ENCODE results near the gene OR6S1. TPM values are rescaled to one million over a fixed set of nuclear protein-coding genes. Genes with fewer than 3 reads are reported as not detected.

The OR6S1 gene
- total and polyA plus RNA-seq, 2 experiments from 2014 or later = not detected

GRCh38 chr14:20609215-20610001 is 32.1 kb downstream of the OR6S1 start:
- DNase-seq (ENCODE audit: low spot score) = peak; percentile 94
- Histone ChIP-seq H3K4me2 (peak overlapping the region; percentile 78), H3K27ac (peak overlapping the region; percentile 70)

GRCh38 chr14:20608383-20609110 is 32.9 kb downstream of the OR6S1 start:
- Histone ChIP-seq H3K36me3 (replicated peaks; ENCODE audit: insufficient read depth, low read depth) (no peaks in the 10 kb centered on the region), H2AFZ (no peak overlapping the region), H3K27me3 (no peaks in the 10 kb centered on the region), H3K9me3 (ENCODE audit: low read depth) (no peaks in the 10 kb centered on the region), H3K4me1 (ENCODE audit: insufficient read depth) (peaks cover 3% of the 10 kb centered on the region), H3K27ac (no peak overlapping the region), H3K9me2 (replicated peaks; ENCODE audit: insufficient read depth) (no peaks in the 10 kb centered on the region), H4K20me1 (ENCODE audit: insufficient read depth, poor library complexity, severe bottlenecking) (no peaks in the 10 kb centered on the region), H3K4me2 (peak overlapping the region; percentile 50), H3K4me3 (no peak overlapping the region), H3K79me2 (no peaks in the 10 kb centered on the region)
- no peak for TF ChIP-seq EZH2 (IDR thresholded peaks at IDR 0.05; ENCODE audit: borderline replicate concordance)
- DNase-seq (ENCODE audit: low spot score) = no peak
- 74% methylated on average over 7 of the region's 7 CpGs for WGBS (ENCODE audit: low lambda C conversion rate, missing lambda C conversion rate)

More at GRCh38 chr14:20609215-20610001, 32.1 kb downstream of the OR6S1 start:
- Histone ChIP-seq H3K9me3 (ENCODE audit: low read depth) (no peaks in the 10 kb centered on the region), H3K79me2 (no peaks in the 10 kb centered on the region), H2AFZ (peak overlapping the region; percentile 77), H3K4me3 (peak overlapping the region; percentile 73), H3K9me2 (replicated peaks; ENCODE audit: insufficient read depth) (no peaks in the 10 kb centered on the region), H3K36me3 (replicated peaks; ENCODE audit: insufficient read depth, low read depth) (no peaks in the 10 kb centered on the region), H4K20me1 (ENCODE audit: insufficient read depth, poor library complexity, severe bottlenecking) (no peaks in the 10 kb centered on the region), H3K4me1 (ENCODE audit: insufficient read depth) (peaks cover 3% of the 10 kb centered on the region), H3K27me3 (no peaks in the 10 kb centered on the region)
- TF ChIP-seq EZH2 (IDR thresholded peaks at IDR 0.05; ENCODE audit: borderline replicate concordance) = no peak
- TF ChIP-seq EZH2phosphoT487 (IDR thresholded peaks at IDR 0.05; ENCODE audit: low read depth, severe bottlenecking, unreplicated experiment) = no peak
- peak; percentile 99 for TF ChIP-seq CTCF (IDR thresholded peaks at IDR 0.05; ENCODE audit: poor library complexity)
- WGBS (ENCODE audit: low lambda C conversion rate, missing lambda C conversion rate) = under 1% methylated on average over 34 of the region's 44 CpGs

- H3K27me3 ChIP-seq = no peaks in the 10 kb centered on the region
- no peak for DNase-seq (ENCODE audit: low spot score)
- no peak overlapping the region for H3K4me2 ChIP-seq
- H3K4me1 ChIP-seq (ENCODE audit: insufficient read depth) = no peaks in the 10 kb centered on the region
- H3K27ac ChIP-seq = no peak overlapping the region
- no peaks in the 10 kb centered on the region for H3K9me3 ChIP-seq (ENCODE audit: low read depth)
- H3K9me2 ChIP-seq (replicated peaks; ENCODE audit: insufficient read depth) = no peaks in the 10 kb centered on the region
- no peak overlapping the region for H2AFZ ChIP-seq
- no peak for TF ChIP-seq EZH2phosphoT487 (IDR thresholded peaks at IDR 0.05; ENCODE audit: low read depth, severe bottlenecking, unreplicated experiment)
- no peak for TF ChIP-seq EZH2 (IDR thresholded peaks at IDR 0.05; ENCODE audit: borderline replicate concordance)
- TF ChIP-seq CTCF (IDR thresholded peaks at IDR 0.05; ENCODE audit: poor library complexity) = no peak
- H3K4me3 ChIP-seq = no peak overlapping the region
- WGBS (ENCODE audit: low lambda C conversion rate, missing lambda C conversion rate) = 75% methylated on average over 5 of the region's 5 CpGs
- H3K36me3 ChIP-seq (replicated peaks; ENCODE audit: insufficient read depth, low read depth) = no peaks in the 10 kb centered on the region
- no peaks in the 10 kb centered on the region for H4K20me1 ChIP-seq (ENCODE audit: insufficient read depth, poor library complexity, severe bottlenecking)
- no peaks in the 10 kb centered on the region for H3K79me2 ChIP-seq
These were observed 33.9 kb downstream of the OR6S1 start for GRCh38 chr14:20607617-20608016.

- H3K4me1 ChIP-seq (ENCODE audit: insufficient read depth) = no peaks in the 10 kb centered on the region
- peak overlapping the region; percentile 55 for H3K27ac ChIP-seq
- H2AFZ ChIP-seq = no peak overlapping the region
- no peaks in the 10 kb centered on the region for H3K9me2 ChIP-seq (replicated peaks; ENCODE audit: insufficient read depth)
- H3K27me3 ChIP-seq = no peaks in the 10 kb centered on the region
- no peak overlapping the region for H3K4me3 ChIP-seq
- no peaks in the 10 kb centered on the region for H3K9me3 ChIP-seq (ENCODE audit: low read depth)
- no peak overlapping the region for H3K4me2 ChIP-seq
- no peaks in the 10 kb centered on the region for H3K79me2 ChIP-seq
- no peaks in the 10 kb centered on the region for H4K20me1 ChIP-seq (ENCODE audit: insufficient read depth, poor library complexity, severe bottlenecking)
- no peaks in the 10 kb centered on the region for H3K36me3 ChIP-seq (replicated peaks; ENCODE audit: insufficient read depth, low read depth)
- whole genome bisulfite sequencing (ENCODE audit: low lambda C conversion rate, missing lambda C conversion rate) = 70% methylated on average over 2 of the region's 2 CpGs
- DNase-seq (ENCODE audit: low spot score) = no peak
- no peak for TF ChIP-seq EZH2phosphoT487 (IDR thresholded peaks at IDR 0.05; ENCODE audit: low read depth, severe bottlenecking, unreplicated experiment)
- no peak for TF ChIP-seq EZH2 (IDR thresholded peaks at IDR 0.05; ENCODE audit: borderline replicate concordance)
- TF ChIP-seq CTCF (IDR thresholded peaks at IDR 0.05; ENCODE audit: poor library complexity) = no peak
These were observed 34.6 kb downstream of the OR6S1 start for GRCh38 chr14:20606902-20607242.

All from hepatocyte (in vitro differentiated cells).